Osteocyte (in vitro differentiated cells): ENCODE measurements around the gene PPDPF. TPM values are rescaled to one million over a fixed set of nuclear protein-coding genes. Genes with fewer than 3 reads are reported as not detected.

ENCODE experiments used
- DNase-seq: peaks from one replicate; pipeline ENCODE4 v3.0.0; 2021; ENCODE audit warnings: mixed read lengths; ENCODE audit not compliant: unreplicated experiment; ENCODE audit errors: extremely low spot score
- H3K27ac Mint-ChIP-seq: one replicate; pipeline ENCODE4 v1.8.0; 2021; ENCODE audit warnings: mild to moderate bottlenecking, mixed read lengths; ENCODE audit not compliant: unreplicated experiment
- H3K27me3 Mint-ChIP-seq: one replicate; pipeline ENCODE4 v1.8.0; 2021; ENCODE audit warnings: mixed read lengths; ENCODE audit not compliant: unreplicated experiment
- H3K36me3 Mint-ChIP-seq: one replicate; pipeline ENCODE4 v1.8.0; 2021; ENCODE audit warnings: mixed read lengths; ENCODE audit not compliant: unreplicated experiment
- H3K4me1 Mint-ChIP-seq: one replicate; pipeline ENCODE4 v1.8.0; 2021; ENCODE audit warnings: mixed read lengths; ENCODE audit not compliant: unreplicated experiment
- H3K4me3 Mint-ChIP-seq: one replicate; pipeline ENCODE4 v1.8.0; 2021; ENCODE audit warnings: mild to moderate bottlenecking, moderate library complexity, mixed read lengths; ENCODE audit not compliant: unreplicated experiment
- H3K9me3 Mint-ChIP-seq: one replicate; pipeline ENCODE4 v1.8.0; 2021; ENCODE audit warnings: mixed read lengths; ENCODE audit not compliant: unreplicated experiment
- total RNA-seq: library from RNA; stranded (reverse); gene quantifications from 2 replicates; pipeline ENCODE4 v1.2.1, GENCODE V29; 2021
- TF ChIP-seq, protein P1 (sequence below): fragments of 200-600 bp; sonication (generic); IDR thresholded peaks from 2 replicates; pipeline ENCODE4 v1.5.0; 2021; ENCODE audit warnings: antibody characterized with exemption, mild to moderate bottlenecking, moderate library complexity

Gene PPDPF
- total RNA-seq, 1 donor from 2014 or later, result 239 TPM

DNA sequence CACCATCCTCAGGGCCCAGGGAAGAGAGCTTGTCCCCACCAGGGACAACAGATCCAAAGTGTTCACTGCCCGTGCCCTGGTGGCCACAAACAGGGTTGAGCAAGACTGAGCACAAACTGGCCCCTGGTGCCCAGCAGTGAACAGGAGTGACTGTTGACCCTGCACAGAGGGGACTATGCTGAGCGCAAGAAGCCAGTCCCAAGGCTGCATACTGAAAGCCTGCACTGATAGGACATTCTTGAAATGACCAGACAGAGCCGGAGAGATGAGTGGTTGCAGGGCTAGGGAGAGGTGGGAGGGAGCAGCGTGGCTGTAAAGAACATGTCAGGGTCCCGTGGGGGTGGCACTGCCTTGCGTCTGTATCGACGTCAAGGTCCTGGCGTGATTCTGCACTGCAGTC, 30.5 kb downstream of the PPDPF start:
- H3K4me1 Mint-ChIP-seq, result peaks cover 13% of the 10 kb centered on the region
- no peak overlapping the region for H3K27ac Mint-ChIP-seq
- no peaks in the 10 kb centered on the region for H3K36me3 Mint-ChIP-seq

DNA sequence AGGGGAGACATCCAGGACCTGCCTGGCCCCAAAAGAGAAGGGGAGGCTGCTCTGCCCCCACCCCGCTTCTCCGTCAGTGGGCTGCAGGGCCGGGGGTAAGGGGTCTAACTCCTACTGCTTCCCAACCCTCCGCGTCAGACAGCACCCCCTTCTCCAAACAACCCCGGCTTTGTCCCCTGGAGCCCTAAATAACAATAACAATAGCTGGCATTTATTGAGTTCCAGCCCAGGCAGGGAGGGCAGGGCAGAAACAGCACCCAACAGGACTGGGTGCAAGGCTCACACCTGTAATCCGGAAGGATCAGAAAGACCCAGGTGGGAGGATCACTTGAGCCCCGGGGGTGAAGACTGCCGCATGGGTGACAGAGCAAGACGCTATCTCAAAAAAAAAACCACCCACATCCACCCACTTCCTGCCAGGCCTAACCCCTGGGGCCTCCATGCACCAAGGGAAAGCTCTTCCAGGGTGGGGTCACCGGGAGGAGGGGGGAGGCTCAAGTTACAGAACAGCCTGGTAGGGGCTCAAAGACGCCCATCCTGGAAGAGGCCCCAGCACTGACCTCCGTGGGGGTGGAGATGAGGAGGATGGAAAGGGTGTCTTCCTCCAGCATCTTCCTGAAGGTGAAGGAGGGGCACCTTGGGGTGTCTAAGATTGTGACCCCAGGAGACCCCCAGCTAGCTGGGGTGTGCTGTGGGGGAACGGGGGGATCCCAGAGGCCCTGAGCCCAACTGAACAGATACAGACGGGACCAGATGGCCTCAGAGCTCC, 32.1 kb downstream of the PPDPF start:
- peak overlapping the region; percentile 10 for H3K4me3 Mint-ChIP-seq
- no peaks in the 10 kb centered on the region for H3K27me3 Mint-ChIP-seq
- no peaks in the 10 kb centered on the region for H3K9me3 Mint-ChIP-seq
- no peaks in the 10 kb centered on the region for H3K36me3 Mint-ChIP-seq
- DNase-seq, result no peak
- TF ChIP-seq, protein P1, sequence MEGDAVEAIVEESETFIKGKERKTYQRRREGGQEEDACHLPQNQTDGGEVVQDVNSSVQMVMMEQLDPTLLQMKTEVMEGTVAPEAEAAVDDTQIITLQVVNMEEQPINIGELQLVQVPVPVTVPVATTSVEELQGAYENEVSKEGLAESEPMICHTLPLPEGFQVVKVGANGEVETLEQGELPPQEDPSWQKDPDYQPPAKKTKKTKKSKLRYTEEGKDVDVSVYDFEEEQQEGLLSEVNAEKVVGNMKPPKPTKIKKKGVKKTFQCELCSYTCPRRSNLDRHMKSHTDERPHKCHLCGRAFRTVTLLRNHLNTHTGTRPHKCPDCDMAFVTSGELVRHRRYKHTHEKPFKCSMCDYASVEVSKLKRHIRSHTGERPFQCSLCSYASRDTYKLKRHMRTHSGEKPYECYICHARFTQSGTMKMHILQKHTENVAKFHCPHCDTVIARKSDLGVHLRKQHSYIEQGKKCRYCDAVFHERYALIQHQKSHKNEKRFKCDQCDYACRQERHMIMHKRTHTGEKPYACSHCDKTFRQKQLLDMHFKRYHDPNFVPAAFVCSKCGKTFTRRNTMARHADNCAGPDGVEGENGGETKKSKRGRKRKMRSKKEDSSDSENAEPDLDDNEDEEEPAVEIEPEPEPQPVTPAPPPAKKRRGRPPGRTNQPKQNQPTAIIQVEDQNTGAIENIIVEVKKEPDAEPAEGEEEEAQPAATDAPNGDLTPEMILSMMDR, result no peak
- peaks cover 12% of the 10 kb centered on the region for H3K4me1 Mint-ChIP-seq
- H3K27ac Mint-ChIP-seq, result no peak overlapping the region

More for the DNA sequence above, 30.5 kb downstream of the PPDPF start:
- DNase-seq, result no peak
- no peaks in the 10 kb centered on the region for H3K9me3 Mint-ChIP-seq
- H3K27me3 Mint-ChIP-seq, result peaks cover 4% of the 10 kb centered on the region
- no peak overlapping the region for H3K4me3 Mint-ChIP-seq
- TF ChIP-seq, protein P1, result no peak

DNA sequence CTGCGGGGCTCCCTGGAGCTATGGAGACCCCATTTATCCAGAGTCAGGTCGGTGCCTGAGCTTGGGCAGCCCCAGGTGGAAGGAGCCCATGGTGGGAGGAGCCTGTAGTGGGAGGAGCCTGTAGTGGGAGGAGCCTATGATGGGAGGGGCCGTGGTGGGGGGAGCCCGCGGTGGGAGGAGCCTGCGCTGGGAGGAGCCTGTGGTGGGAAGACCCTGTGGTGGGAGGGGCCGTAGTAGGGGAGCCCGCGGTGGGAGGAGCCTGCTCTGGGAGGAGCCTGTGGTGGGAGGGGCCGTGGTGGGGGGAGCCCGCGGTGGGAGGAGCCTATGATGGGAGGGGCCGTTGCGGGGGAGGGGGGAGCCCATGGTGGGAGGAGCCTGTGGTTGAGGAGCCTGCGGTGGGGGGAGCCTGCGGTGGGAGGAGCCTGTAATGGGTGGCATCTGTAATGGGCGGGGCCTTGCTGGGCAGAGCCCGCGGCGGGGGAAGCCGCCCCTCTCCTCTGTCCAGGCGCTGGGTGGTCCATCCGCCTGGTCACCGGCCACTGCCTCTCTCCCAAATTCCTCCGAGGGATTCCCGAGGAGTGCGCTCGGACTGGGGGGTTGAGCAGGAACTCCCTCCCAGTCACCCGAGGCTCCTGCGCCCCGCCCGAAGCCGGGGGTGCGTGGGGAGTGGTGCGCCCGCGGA, 32.8 kb downstream of the PPDPF start:
- no peaks in the 10 kb centered on the region for H3K36me3 Mint-ChIP-seq
- H3K9me3 Mint-ChIP-seq, result no peaks in the 10 kb centered on the region
- H3K27ac Mint-ChIP-seq, result no peak overlapping the region
- TF ChIP-seq, protein P1, result no peak
- H3K4me1 Mint-ChIP-seq, result peaks cover 12% of the 10 kb centered on the region
- no peaks in the 10 kb centered on the region for H3K27me3 Mint-ChIP-seq
- peak; percentile 91 for DNase-seq
- peak overlapping the region; percentile 50 for H3K4me3 Mint-ChIP-seq

DNA sequence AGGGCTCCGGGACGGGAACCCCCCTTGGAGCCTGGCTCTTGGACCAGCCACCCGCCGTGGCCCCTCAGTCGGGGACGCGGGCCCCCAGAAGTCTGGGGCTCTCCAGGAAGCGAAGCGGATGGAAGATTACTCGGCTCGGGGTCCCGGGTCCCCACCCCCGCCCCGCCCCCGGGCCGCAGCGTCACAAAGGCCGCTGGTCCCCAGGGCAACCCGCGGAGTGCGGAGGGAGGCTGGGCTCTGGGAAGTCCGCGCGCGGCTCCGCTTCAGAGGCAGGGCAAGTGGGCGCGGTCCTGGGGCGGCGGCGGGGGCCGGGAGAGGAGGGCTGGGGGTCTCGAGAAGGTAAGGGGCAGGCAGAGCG, 33.3 kb downstream of the PPDPF start, which contains the start of gene FNDC11:
TSS of gene FNDC11 (plus strand) at position 227 of the 358 bp plus-strand sequence. CDS start 1,505 bp downstream, outside the sequence.
- H3K27me3 Mint-ChIP-seq, result no peaks in the 10 kb centered on the region
- H3K36me3 Mint-ChIP-seq, result no peaks in the 10 kb centered on the region
- peaks cover 12% of the 10 kb centered on the region for H3K4me1 Mint-ChIP-seq
- TF ChIP-seq, protein P1, result no peak
- no peaks in the 10 kb centered on the region for H3K9me3 Mint-ChIP-seq
- peak within 1 kb of the TSS; percentile 61 for H3K4me3 Mint-ChIP-seq
- DNase-seq, result no peak
- no peak within 1 kb of the TSS for H3K27ac Mint-ChIP-seq
